BJ (cell line): ENCODE data around the gene CXCR3. TPM values are rescaled to one million over a fixed set of nuclear protein-coding genes. Genes with fewer than 3 reads are reported as not detected.

Source experiments
- CTCF ChIA-PET: fragments of 350-600 bp; formaldehyde crosslinking; extraction: SDS; loops from one replicate; lab custom pipeline; 2021; ENCODE audit warnings: antibody characterized with exemption, inconsistent platforms; lab: Yijun Ruan, JAX
- POLR2A ChIA-PET: fragments of 300-600 bp; sonication (Branson Sonifier 250); formaldehyde crosslinking; extraction: SDS; loops from one replicate; lab custom pipeline; 2021; ENCODE audit warnings: antibody characterized with exemption; lab: Charles Lee
- DNase-seq: peaks from one replicate; pipeline ENCODE4 v3.0.0-alpha.2; 2011; ENCODE audit warnings: low read depth
- H3K27me3 ChIP-seq: 2 replicates; pipeline ENCODE4 v1.6.0; 2011; ENCODE audit warnings: low read length; ENCODE audit not compliant: control insufficient read depth, insufficient read depth
- H3K36me3 ChIP-seq: 2 replicates; pipeline ENCODE4 v1.5.1; 2011; ENCODE audit warnings: low read length; ENCODE audit not compliant: control insufficient read depth, insufficient read depth
- H3K4me3 ChIP-seq: 2 replicates; pipeline ENCODE4 v1.5.1; 2011; ENCODE audit warnings: low read depth, mild to moderate bottlenecking, control low read depth, low read length
- CTCF ChIP-seq: IDR thresholded peaks from 2 replicates; pipeline ENCODE4 v1.5.1; 2011; ENCODE audit warnings: low read depth, mild to moderate bottlenecking, control low read depth, inconsistent platforms, low read length, moderate library complexity; ENCODE audit not compliant: insufficient read depth
- polyA plus RNA-seq: library from polyadenylated mRNA; depleted of rRNA; stranded (reverse); fragments of >200 nt; gene quantifications from 2 replicates; pipeline ENCODE4 v1.2.3, GENCODE V29; 2011

Gene CXCR3
- polyA plus RNA-seq, 1 experiment: not detected

- no peaks in the 10 kb centered on the region for H3K27me3 ChIP-seq
- CTCF ChIA-PET: interaction anchor here (0.6 to 1.6 kb wide), 5 partner anchors 11 to 204 kb away, joined by 3 to 6 read pairs (median 3); no protein-coding TSS in a partner anchor
- no peaks in the 10 kb centered on the region; the same call in 1 of the 2 replicates for H3K36me3 ChIP-seq
- no peak for DNase-seq
- POLR2A ChIA-PET: no interaction called here
- TF ChIP-seq CTCF: no peak
- no peak overlapping the region for H3K4me3 ChIP-seq
These were observed 3.8 kb upstream of the CXCR3 start for GRCh38 chrX:71622032-71622575.

GRCh38 chrX:71621603-71622002 lies 3.3 kb upstream of the CXCR3 start:
- POLR2A ChIA-PET: no interaction called here
- H3K27me3 ChIP-seq: no peaks in the 10 kb centered on the region
- no peak for DNase-seq
- CTCF ChIA-PET: interaction anchor here (0.9 kb wide), 1 partner anchor 14 kb away, joined by 3 read pairs; no protein-coding TSS in a partner anchor
- H3K4me3 ChIP-seq: no peak overlapping the region
- H3K36me3 ChIP-seq: no peaks in the 10 kb centered on the region; the same call in 1 of the 2 replicates
- TF ChIP-seq CTCF: no peak

- CTCF ChIA-PET: no interaction called here
- Histone ChIP-seq H3K4me3 (no peak overlapping the region), H3K36me3 (peaks cover 2% of the 10 kb centered on the region; the same call in 1 of the 2 replicates), H3K27me3 (no peaks in the 10 kb centered on the region)
- no peak for DNase-seq
- POLR2A ChIA-PET: no interaction called here
- TF ChIP-seq CTCF: no peak
These were observed 1.7 kb upstream of the CXCR3 start for GRCh38 chrX:71619986-71620385.

DNA sequence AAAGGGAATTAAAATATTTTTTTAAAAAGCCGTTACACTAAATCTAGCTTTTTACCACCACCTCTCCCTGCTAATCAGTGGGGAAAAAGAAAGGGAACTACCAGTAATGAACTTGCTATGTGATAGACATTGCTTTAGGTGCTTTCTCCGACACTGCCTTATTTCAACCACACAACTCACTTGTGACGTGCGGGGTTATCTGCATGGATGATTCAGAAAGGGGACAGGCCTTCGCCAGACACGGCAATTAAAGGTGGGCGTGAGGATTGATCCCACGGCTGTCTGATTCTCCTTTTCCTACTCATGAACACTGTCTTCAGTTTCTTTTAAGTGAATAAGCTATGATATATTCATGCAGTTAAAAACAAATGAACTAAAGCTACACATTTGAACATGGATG lies 882 bp upstream of the CXCR3 start:
- Histone ChIP-seq H3K36me3 (peaks cover 2% of the 10 kb centered on the region; the same call in 1 of the 2 replicates), H3K27me3 (no peaks in the 10 kb centered on the region), H3K4me3 (no peak overlapping the region)
- CTCF ChIA-PET: no interaction called here
- POLR2A ChIA-PET: no interaction called here
- no peak for TF ChIP-seq CTCF
- DNase-seq: no peak

GRCh38 chrX:71618787-71619186 lies 476 bp upstream of the CXCR3 start:
- TF ChIP-seq CTCF: no peak
- CTCF ChIA-PET: no interaction called here
- DNase-seq: no peak
- no peak overlapping the region for H3K4me3 ChIP-seq
- H3K27me3 ChIP-seq: no peaks in the 10 kb centered on the region
- peaks cover 2% of the 10 kb centered on the region for H3K36me3 ChIP-seq
- POLR2A ChIA-PET: no interaction called here
